SK-N-MC (cell line): ENCODE data around the gene ZNF587B.
"Not testable (repeated sequence)": the region's sequence is repeated elsewhere in the genome, so short reads cannot be mapped to it uniquely, and the experiment has no call there.

ENCODE experiments used
- DNase-seq: peaks from one replicate; pipeline ENCODE4 v3.0.0-alpha.2; 2011; ENCODE audit warnings: low read depth, low spot score
- H3K27ac ChIP-seq: fragments of 200-600 bp; sonication (generic); 2 replicates; pipeline ENCODE4 v1.5.1; 2016; ENCODE audit warnings: mixed run types
- H3K36me3 ChIP-seq: fragments of 200-600 bp; sonication (generic); 2 replicates; pipeline ENCODE4 v1.6.1; 2017; ENCODE audit warnings: antibody characterized with exemption, low read length, mixed read lengths; ENCODE audit not compliant: insufficient read depth
- H3K4me3 ChIP-seq: fragments of 200-600 bp; sonication (generic); 2 replicates; pipeline ENCODE4 v1.5.1; 2016
- H3K9ac ChIP-seq: fragments of 200-600 bp; sonication (generic); 2 replicates; pipeline ENCODE4 v1.8.0; 2017; ENCODE audit warnings: mixed run types, mixed read lengths; ENCODE audit not compliant: insufficient read length
- H3K9me3 ChIP-seq: fragments of 200-600 bp; sonication (generic); 2 replicates; pipeline ENCODE4 v1.6.1; 2017; ENCODE audit warnings: low read depth, mild to moderate bottlenecking, antibody characterized with exemption, low read length, moderate library complexity, mixed read lengths
- EZH2 ChIP-seq: fragments of 200-600 bp; sonication (generic); IDR thresholded peaks from one replicate; pipeline ENCODE4 v1.6.1; 2017; ENCODE audit warnings: antibody characterized with exemption
- FOXP2 ChIP-seq: optimal IDR thresholded peaks from 2 replicates; pipeline ENCODE3; 2011; ENCODE audit warnings: mild to moderate bottlenecking, moderate library complexity; ENCODE audit not compliant: insufficient read depth; ENCODE audit errors: extremely low read length, control extremely low read depth
- POLR2AphosphoS5 ChIP-seq: IDR thresholded peaks from 2 replicates; pipeline ENCODE4 v1.6.1; 2012; ENCODE audit warnings: mild to moderate bottlenecking, low read depth, low read length, borderline replicate concordance

Gene ZNF587B

DNA sequence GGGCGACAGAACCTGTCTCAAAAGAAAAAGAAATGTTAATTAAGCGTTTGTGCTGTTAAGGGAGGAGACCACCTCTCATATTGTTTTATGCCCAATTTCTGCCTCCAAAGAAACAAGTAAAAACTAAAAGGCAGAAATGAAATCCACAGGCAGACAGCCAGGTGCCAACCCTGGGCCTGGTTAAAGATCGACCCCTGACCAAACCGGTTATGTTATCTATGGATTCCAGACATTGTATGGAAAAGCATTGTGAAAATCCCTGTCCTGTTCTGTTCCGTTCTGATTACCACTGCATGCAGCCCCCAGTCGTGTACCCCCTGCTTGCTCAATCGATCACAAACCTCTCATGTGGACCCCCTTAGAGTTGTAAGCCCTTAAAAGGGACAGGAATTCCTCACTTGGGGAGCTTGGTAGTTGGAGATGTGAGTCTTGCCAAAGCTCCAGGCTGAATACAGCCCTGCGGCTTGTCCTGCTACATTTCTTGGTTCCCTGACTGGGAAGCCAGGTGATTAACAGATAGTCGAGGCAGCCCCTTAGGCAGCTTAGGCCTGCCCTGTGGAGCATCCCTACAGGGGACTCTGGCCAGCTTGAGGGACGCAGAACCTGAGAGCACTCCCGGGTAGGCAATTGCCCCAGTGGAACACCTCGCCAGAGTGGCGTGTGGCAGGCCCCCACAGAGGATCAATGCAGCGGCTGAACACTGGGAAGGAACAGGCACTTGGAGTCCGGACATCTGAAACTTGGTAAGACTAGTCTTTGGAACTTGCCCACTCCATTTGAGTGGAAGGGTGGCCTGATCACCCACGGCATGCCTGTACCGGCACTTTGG, 14.6 kb upstream of the ZNF587B start:
- TF ChIP-seq FOXP2: no peak
- TF ChIP-seq POLR2AphosphoS5: no peak
- Histone ChIP-seq H3K4me3 (peak overlapping the region; percentile 93), H3K9me3 (no peaks in the 10 kb centered on the region), H3K9ac (no peak overlapping the region), H3K27ac (no peak overlapping the region), H3K36me3 (peaks cover 2% of the 10 kb centered on the region; the same call in 1 of the 2 replicates)
- DNase-seq: no peak

DNA sequence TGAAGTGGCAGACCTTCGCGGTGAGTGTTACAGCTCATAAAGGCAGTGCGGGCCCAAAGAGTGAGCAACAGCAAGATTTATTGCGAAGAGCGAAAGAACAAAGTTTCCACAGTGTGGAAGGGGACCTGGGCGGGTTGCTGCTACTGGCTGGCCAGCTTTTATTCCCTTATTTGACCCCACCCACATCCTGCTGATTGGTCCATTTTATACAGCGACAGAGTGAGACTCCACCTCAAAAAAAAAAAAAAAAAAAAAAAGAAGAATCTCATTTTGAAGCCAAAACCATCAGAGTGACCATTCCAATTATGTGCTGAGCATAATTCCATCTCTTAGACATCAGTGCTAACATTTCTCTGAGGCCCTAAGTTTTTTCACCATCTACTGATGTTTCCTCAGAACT, 13.4 kb upstream of the ZNF587B start:
- no peak for TF ChIP-seq POLR2AphosphoS5
- TF ChIP-seq EZH2: no peak
- no peak for TF ChIP-seq FOXP2
- Histone ChIP-seq H3K36me3 (peaks cover 5% of the 10 kb centered on the region; the same call in 1 of the 2 replicates), H3K27ac (no peak overlapping the region), H3K9me3 (no peaks in the 10 kb centered on the region), H3K9ac (no peak overlapping the region), H3K4me3 (no peak overlapping the region)
- no peak for DNase-seq

GRCh38 chr19:57817976-57818375, 12.1 kb upstream of the ZNF587B start:
- TF ChIP-seq POLR2AphosphoS5 (no peak), EZH2 (no peak), FOXP2 (no peak)

GRCh38 chr19:57818378-57818777, 11.7 kb upstream of the ZNF587B start:
- no peak overlapping the region for H3K27ac ChIP-seq
- no peak for DNase-seq
- no peak overlapping the region for H3K9ac ChIP-seq
- TF ChIP-seq POLR2AphosphoS5 (no peak), FOXP2 (no peak), EZH2 (no peak)
- peaks cover 19% of the 10 kb centered on the region for H3K36me3 ChIP-seq
- no peaks in the 10 kb centered on the region for H3K9me3 ChIP-seq
- no peak overlapping the region for H3K4me3 ChIP-seq

More at GRCh38 chr19:57817976-57818375, 12.1 kb upstream of the ZNF587B start:
- H3K27ac ChIP-seq: no peak overlapping the region
- no peaks in the 10 kb centered on the region for H3K9me3 ChIP-seq
- H3K4me3 ChIP-seq: no peak overlapping the region
- H3K36me3 ChIP-seq: peaks cover 15% of the 10 kb centered on the region
- H3K9ac ChIP-seq: no peak overlapping the region
- no peak for DNase-seq

- H3K4me3 ChIP-seq: peak overlapping the region; percentile 97
- peak overlapping the region; percentile 61; the same call in 1 of the 2 replicates for H3K27ac ChIP-seq
- no peaks in the 10 kb centered on the region for H3K9me3 ChIP-seq
- peaks cover 31% of the 10 kb centered on the region for H3K36me3 ChIP-seq
- peak; percentile 59 for DNase-seq
- no peak for TF ChIP-seq EZH2
- peak; percentile 89 for TF ChIP-seq POLR2AphosphoS5
- peak overlapping the region; percentile 99 for H3K9ac ChIP-seq
Observed at GRCh38 chr19:57819475-57820148, 10.5 kb upstream of the ZNF587B start.

GRCh38 chr19:57820599-57820998, 9.5 kb upstream of the ZNF587B start:
- H3K36me3 ChIP-seq: peaks cover 40% of the 10 kb centered on the region
- no peaks in the 10 kb centered on the region for H3K9me3 ChIP-seq
- no peak for DNase-seq
- peak overlapping the region; percentile 97 for H3K4me3 ChIP-seq
- TF ChIP-seq POLR2AphosphoS5 (no peak), FOXP2 (no peak), EZH2 (no peak)
- peak overlapping the region; percentile 99 for H3K9ac ChIP-seq
- no peak overlapping the region for H3K27ac ChIP-seq

- DNase-seq, H3K27ac ChIP-seq, H3K9me3 ChIP-seq, H3K9ac ChIP-seq: not testable (repeated sequence)
- Histone ChIP-seq H3K36me3 (peaks cover 45% of the 10 kb centered on the region), H3K4me3 (peak overlapping the region; percentile 97)
Observed at GRCh38 chr19:57821095-57821494, 9.0 kb upstream of the ZNF587B start.

DNA sequence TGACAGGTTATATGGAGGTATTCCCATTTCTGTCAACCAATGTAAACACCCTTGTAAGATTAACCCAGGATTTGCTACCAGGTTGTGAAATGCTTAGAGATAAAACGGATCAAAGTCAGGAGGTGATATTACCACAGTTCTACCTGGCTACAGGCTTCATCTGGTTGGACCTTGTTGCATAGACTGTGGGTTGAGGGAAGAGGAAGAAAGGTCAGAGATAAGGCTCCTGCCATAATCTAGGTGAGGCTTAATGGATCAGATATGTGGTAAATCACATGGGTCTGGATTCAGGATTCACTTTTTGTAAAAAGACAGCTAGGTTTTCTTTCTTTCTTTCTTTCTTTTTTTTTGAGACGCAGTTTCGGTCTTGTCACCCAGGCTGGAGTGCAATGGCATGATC, 8.6 kb upstream of the ZNF587B start:
- H3K4me3 ChIP-seq, H3K9ac ChIP-seq, H3K27ac ChIP-seq, DNase-seq, H3K9me3 ChIP-seq: not testable (repeated sequence)
- H3K36me3 ChIP-seq: peaks cover 49% of the 10 kb centered on the region

- peaks cover 56% of the 10 kb centered on the region for H3K36me3 ChIP-seq
- not testable (repeated sequence) for DNase-seq, H3K27ac ChIP-seq, H3K4me3 ChIP-seq, H3K9ac ChIP-seq, H3K9me3 ChIP-seq
Observed at GRCh38 chr19:57823155-57823554, 6.9 kb upstream of the ZNF587B start.

DNA sequence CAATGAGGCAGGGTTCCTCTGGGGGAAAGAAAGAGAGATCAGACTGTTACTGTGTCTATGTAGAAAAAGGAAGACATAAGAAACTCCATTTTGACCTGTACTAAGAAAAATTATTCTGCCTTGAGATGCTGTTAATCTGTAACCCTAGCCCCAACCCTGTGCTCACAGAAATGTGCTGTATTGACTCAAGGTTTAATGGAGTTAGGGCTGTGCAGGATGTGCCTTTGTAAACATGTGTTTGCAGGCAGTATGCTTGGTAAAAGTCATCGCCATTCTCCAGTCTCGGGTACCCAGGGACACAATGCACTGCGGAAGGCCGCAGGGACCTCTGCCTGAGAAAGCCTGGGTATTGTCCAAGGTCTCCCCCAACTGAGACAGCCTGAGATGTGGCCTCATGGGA, 6.5 kb upstream of the ZNF587B start:
- not testable (repeated sequence) for DNase-seq, H3K27ac ChIP-seq, H3K9me3 ChIP-seq, H3K9ac ChIP-seq, H3K4me3 ChIP-seq
- peaks cover 56% of the 10 kb centered on the region for H3K36me3 ChIP-seq
